ENCODE measurements around the gene GPR143. TPM values are rescaled to one million over a fixed set of nuclear protein-coding genes. Genes with fewer than 3 reads are reported as not detected.

Gene GPR143
- total RNA-seq, 1 donor from 2014 or later: 3.0 TPM

DNA sequence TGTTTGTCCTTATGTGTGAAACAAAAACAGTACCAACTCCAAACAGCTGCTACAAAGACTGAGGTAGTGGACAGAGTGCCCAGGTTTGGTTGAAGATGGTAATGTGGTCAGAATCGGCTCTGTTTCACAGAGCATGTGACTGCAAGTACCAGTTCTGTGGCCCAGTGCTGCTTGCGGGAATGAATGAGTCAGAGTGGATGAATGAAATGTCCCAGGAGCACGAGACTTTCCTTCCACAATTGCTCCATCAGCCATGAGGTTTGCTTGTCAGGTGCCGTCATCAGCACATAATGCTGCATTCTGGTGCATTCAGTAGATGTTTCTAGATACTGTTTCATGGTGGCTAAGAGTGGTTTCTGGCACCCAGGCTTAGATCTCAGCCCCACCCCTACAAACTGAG lies 84.2 kb downstream of the GPR143 start:
- no peak overlapping the region for H2AFZ ChIP-seq (ENCODE audit: low read depth, low read length)
- no peaks in the 10 kb centered on the region for H3K9me3 ChIP-seq (ENCODE audit: insufficient read depth, low read depth, low read length)
- H3K4me1 ChIP-seq (ENCODE audit: insufficient read depth, low read length): peaks cover 4% of the 10 kb centered on the region
- no peak overlapping the region for H3K4me3 ChIP-seq (ENCODE audit: insufficient read depth, low read depth, low read length)
- no peaks in the 10 kb centered on the region for H3K79me2 ChIP-seq (ENCODE audit: insufficient read depth, low read length)
- DNase-seq (ENCODE audit: low read depth) (peak; percentile 68), FAIRE-seq (peak; percentile 84)
- H3K27me3 Mint-ChIP-seq (ENCODE audit: low read depth, unreplicated experiment): no peaks in the 10 kb centered on the region
- no peak overlapping the region for H3K4me3 Mint-ChIP-seq (ENCODE audit: unreplicated experiment)
- peaks cover 4% of the 10 kb centered on the region for H3K36me3 Mint-ChIP-seq (ENCODE audit: low read depth, unreplicated experiment)
- H3K9ac ChIP-seq (ENCODE audit: low read length): no peak overlapping the region
- H4K20me1 ChIP-seq (ENCODE audit: insufficient read depth, low read length): no peaks in the 10 kb centered on the region
- H3K9me3 Mint-ChIP-seq (ENCODE audit: unreplicated experiment): no peaks in the 10 kb centered on the region
- H3K27ac ChIP-seq (ENCODE audit: low read depth, low read length): no peak overlapping the region
- H3K27me3 ChIP-seq (ENCODE audit: insufficient read depth, low read length): no peaks in the 10 kb centered on the region
- TF ChIP-seq EZH2 (IDR thresholded peaks at IDR 0.05; ENCODE audit: insufficient read depth, low read length): no peak
- TF ChIP-seq, protein P1, sequence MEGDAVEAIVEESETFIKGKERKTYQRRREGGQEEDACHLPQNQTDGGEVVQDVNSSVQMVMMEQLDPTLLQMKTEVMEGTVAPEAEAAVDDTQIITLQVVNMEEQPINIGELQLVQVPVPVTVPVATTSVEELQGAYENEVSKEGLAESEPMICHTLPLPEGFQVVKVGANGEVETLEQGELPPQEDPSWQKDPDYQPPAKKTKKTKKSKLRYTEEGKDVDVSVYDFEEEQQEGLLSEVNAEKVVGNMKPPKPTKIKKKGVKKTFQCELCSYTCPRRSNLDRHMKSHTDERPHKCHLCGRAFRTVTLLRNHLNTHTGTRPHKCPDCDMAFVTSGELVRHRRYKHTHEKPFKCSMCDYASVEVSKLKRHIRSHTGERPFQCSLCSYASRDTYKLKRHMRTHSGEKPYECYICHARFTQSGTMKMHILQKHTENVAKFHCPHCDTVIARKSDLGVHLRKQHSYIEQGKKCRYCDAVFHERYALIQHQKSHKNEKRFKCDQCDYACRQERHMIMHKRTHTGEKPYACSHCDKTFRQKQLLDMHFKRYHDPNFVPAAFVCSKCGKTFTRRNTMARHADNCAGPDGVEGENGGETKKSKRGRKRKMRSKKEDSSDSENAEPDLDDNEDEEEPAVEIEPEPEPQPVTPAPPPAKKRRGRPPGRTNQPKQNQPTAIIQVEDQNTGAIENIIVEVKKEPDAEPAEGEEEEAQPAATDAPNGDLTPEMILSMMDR (IDR thresholded peaks at IDR 0.05; ENCODE audit: insufficient read depth, low read depth, low read length): no peak
- H3K4me1 Mint-ChIP-seq (ENCODE audit: low read depth, unreplicated experiment): peaks cover 23% of the 10 kb centered on the region
- no peak overlapping the region for H3K4me2 ChIP-seq (ENCODE audit: low read length)
- no peaks in the 10 kb centered on the region for H3K36me3 ChIP-seq (ENCODE audit: insufficient read depth, low read length)
- no peak overlapping the region for H3K27ac Mint-ChIP-seq (ENCODE audit: unreplicated experiment)

DNA sequence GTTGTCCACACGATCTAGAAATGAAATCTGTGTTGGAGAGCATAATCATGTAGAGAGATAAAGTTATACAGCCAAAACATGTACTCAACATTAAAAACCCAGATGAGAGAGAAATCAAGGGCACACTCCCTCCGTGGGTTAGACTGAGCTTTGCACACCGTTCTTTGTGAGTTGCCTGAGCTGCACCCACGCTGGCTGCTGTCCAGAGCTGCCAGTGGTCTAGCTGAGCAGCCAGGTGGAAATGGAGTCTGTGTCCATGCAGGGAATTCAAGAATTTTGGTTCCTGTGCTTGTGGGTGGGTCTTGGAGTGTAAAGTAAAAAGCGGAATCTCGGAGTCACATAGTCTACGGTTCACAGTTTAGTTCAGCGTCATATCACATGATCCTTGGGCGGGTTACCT lies 84.6 kb downstream of the GPR143 start:
- Mint-ChIP-seq H3K4me3 (ENCODE audit: unreplicated experiment) (no peak overlapping the region), H3K9me3 (ENCODE audit: unreplicated experiment) (no peaks in the 10 kb centered on the region), H3K4me1 (ENCODE audit: low read depth, unreplicated experiment) (peaks cover 23% of the 10 kb centered on the region), H3K36me3 (ENCODE audit: low read depth, unreplicated experiment) (peaks cover 4% of the 10 kb centered on the region), H3K27ac (ENCODE audit: unreplicated experiment) (no peak overlapping the region), H3K27me3 (ENCODE audit: low read depth, unreplicated experiment) (no peaks in the 10 kb centered on the region)
- H3K27me3 ChIP-seq (ENCODE audit: insufficient read depth, low read length): no peaks in the 10 kb centered on the region
- no peaks in the 10 kb centered on the region for H3K36me3 ChIP-seq (ENCODE audit: insufficient read depth, low read length)
- peaks cover 4% of the 10 kb centered on the region for H3K4me1 ChIP-seq (ENCODE audit: insufficient read depth, low read length)
- no peak for FAIRE-seq
- TF ChIP-seq, protein P1 (IDR thresholded peaks at IDR 0.05; ENCODE audit: insufficient read depth, low read depth, low read length): no peak
- TF ChIP-seq EZH2 (IDR thresholded peaks at IDR 0.05; ENCODE audit: insufficient read depth, low read length): no peak
- no peak overlapping the region for H3K4me3 ChIP-seq (ENCODE audit: insufficient read depth, low read depth, low read length)
- H3K79me2 ChIP-seq (ENCODE audit: insufficient read depth, low read length): no peaks in the 10 kb centered on the region
- no peak overlapping the region for H3K9ac ChIP-seq (ENCODE audit: low read length)
- no peak overlapping the region for H2AFZ ChIP-seq (ENCODE audit: low read depth, low read length)
- no peaks in the 10 kb centered on the region for H3K9me3 ChIP-seq (ENCODE audit: insufficient read depth, low read depth, low read length)
- no peaks in the 10 kb centered on the region for H4K20me1 ChIP-seq (ENCODE audit: insufficient read depth, low read length)
- no peak for DNase-seq (ENCODE audit: low read depth)
- no peak overlapping the region for H3K27ac ChIP-seq (ENCODE audit: low read depth, low read length)
- H3K4me2 ChIP-seq (ENCODE audit: low read length): no peak overlapping the region

DNA sequence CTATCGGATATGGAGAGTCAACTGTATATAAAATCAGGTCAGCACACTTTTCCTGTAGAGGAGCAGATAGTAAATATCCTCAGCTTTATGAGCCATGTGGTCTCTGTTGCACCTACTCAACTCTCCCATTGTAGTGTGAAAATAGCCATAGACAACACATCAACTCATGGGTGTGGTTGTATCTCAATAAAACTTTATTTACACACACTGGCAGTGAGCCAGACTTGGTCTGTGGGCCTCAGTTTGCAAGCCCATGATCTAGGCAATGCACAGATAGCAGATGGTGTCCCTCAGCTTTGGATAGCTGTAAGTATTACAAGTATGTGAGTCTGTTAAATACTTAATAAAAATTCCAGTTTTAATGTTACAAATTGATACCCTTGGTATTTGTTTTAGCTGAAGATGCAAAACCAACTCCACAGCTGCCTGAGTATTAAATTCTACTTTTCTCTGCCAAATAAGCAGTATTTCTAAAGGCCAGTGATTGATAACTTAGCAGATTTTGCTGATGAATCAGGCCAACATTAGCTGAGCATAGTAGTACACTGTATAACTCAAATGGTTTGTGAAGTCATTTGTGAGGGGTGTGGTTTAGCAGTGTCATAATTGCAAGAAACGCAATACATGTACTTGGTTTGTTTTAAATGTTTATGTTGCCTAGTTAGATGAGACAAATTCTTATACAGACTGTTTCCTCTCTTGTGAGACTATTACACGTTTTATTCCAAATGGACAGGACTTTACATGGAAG lies 87.3 kb downstream of the GPR143 start:
- Mint-ChIP-seq H3K4me3 (ENCODE audit: unreplicated experiment) (no peak overlapping the region), H3K27me3 (ENCODE audit: low read depth, unreplicated experiment) (no peaks in the 10 kb centered on the region), H3K27ac (ENCODE audit: unreplicated experiment) (no peak overlapping the region), H3K36me3 (ENCODE audit: low read depth, unreplicated experiment) (peaks cover 4% of the 10 kb centered on the region), H3K4me1 (ENCODE audit: low read depth, unreplicated experiment) (peaks cover 23% of the 10 kb centered on the region), H3K9me3 (ENCODE audit: unreplicated experiment) (no peaks in the 10 kb centered on the region)
- Histone ChIP-seq H2AFZ (ENCODE audit: low read depth, low read length) (no peak overlapping the region), H3K9ac (ENCODE audit: low read length) (no peak overlapping the region), H3K27ac (ENCODE audit: low read depth, low read length) (no peak overlapping the region), H3K4me3 (ENCODE audit: insufficient read depth, low read depth, low read length) (no peak overlapping the region), H3K27me3 (ENCODE audit: insufficient read depth, low read length) (no peaks in the 10 kb centered on the region), H3K36me3 (ENCODE audit: insufficient read depth, low read length) (no peaks in the 10 kb centered on the region), H3K4me2 (ENCODE audit: low read length) (no peak overlapping the region), H4K20me1 (ENCODE audit: insufficient read depth, low read length) (no peaks in the 10 kb centered on the region), H3K9me3 (ENCODE audit: insufficient read depth, low read depth, low read length) (no peaks in the 10 kb centered on the region), H3K79me2 (ENCODE audit: insufficient read depth, low read length) (no peaks in the 10 kb centered on the region), H3K4me1 (ENCODE audit: insufficient read depth, low read length) (peaks cover 4% of the 10 kb centered on the region)
- TF ChIP-seq, protein P1 (IDR thresholded peaks at IDR 0.05; ENCODE audit: insufficient read depth, low read depth, low read length): no peak
- no peak for TF ChIP-seq EZH2 (IDR thresholded peaks at IDR 0.05; ENCODE audit: insufficient read depth, low read length)
- peak; percentile 9 for FAIRE-seq
- no peak for DNase-seq (ENCODE audit: low read depth)

Measured in astrocyte (in vitro differentiated cells and primary cell).